ENCODE data around the gene MMP2.

GRCh38 chr16:55474821-55475220 is 4.2 kb upstream of the MMP2 start:
- no peak for TF ChIP-seq CTCF (IDR thresholded peaks at IDR 0.05)
- TF ChIP-seq SIN3A (IDR thresholded peaks at IDR 0.05; ENCODE audit: borderline replicate concordance, insufficient read depth, low read depth, low read length): no peak
- TF ChIP-seq POLR2AphosphoS5 (IDR thresholded peaks at IDR 0.05; ENCODE audit: low read depth, low read length): no peak
